Testis (tissue), 2 donors: ENCODE results near the gene OPALIN.

Source experiments
- POLR2A ChIP-seq: fragments of 450-650 bp; IDR thresholded peaks from one replicate; pipeline ENCODE4 v1.6.1; 2017; ENCODE audit warnings: antibody characterized with exemption, mild to moderate bottlenecking, moderate library complexity
- TF ChIP-seq, protein P1 (sequence below), 3 experiments: fragments of 450-650 bp in 2 of 3; fragments of 200-600 bp in 1 of 3; sonication (generic) in 1 of 3; IDR thresholded peaks; one replicate each; pipeline ENCODE4 v1.5.1; 2016 to 2019; ENCODE audit warnings: antibody characterized with exemption in 3 of 3, mild to moderate bottlenecking in 2 of 3, moderate library complexity in 1 of 3

GRCh38 chr10:96408201-96408600 is 49.4 kb upstream of the OPALIN start:
- TF ChIP-seq, protein P1, sequence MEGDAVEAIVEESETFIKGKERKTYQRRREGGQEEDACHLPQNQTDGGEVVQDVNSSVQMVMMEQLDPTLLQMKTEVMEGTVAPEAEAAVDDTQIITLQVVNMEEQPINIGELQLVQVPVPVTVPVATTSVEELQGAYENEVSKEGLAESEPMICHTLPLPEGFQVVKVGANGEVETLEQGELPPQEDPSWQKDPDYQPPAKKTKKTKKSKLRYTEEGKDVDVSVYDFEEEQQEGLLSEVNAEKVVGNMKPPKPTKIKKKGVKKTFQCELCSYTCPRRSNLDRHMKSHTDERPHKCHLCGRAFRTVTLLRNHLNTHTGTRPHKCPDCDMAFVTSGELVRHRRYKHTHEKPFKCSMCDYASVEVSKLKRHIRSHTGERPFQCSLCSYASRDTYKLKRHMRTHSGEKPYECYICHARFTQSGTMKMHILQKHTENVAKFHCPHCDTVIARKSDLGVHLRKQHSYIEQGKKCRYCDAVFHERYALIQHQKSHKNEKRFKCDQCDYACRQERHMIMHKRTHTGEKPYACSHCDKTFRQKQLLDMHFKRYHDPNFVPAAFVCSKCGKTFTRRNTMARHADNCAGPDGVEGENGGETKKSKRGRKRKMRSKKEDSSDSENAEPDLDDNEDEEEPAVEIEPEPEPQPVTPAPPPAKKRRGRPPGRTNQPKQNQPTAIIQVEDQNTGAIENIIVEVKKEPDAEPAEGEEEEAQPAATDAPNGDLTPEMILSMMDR (IDR thresholded peaks at IDR 0.05) = no peak
- TF ChIP-seq POLR2A = no peak
